SK-N-SH treated with all-trans-retinoic acid at 6 μM for 48 hours (cell line): ENCODE data around the gene NOTCH2.

Experiments
- ARNTL ChIP-seq: fragments of 450-650 bp; formaldehyde crosslinking; IDR thresholded peaks from 2 replicates; pipeline ENCODE4 v1.5.0; 2020; ENCODE audit warnings: low read depth, mild to moderate bottlenecking, moderate library complexity, borderline replicate concordance
- OSR1 ChIP-seq: fragments of 250-450 bp; sonication (Bioruptor Pico); IDR thresholded peaks from 2 replicates; pipeline ENCODE4 v1.8.0; 2022; ENCODE audit warnings: moderate library complexity, mild to moderate bottlenecking, inconsistent platforms
- ZFP30 ChIP-seq: fragments of 450-650 bp; formaldehyde crosslinking; IDR thresholded peaks from 2 replicates; pipeline ENCODE4 v1.5.0; 2022; ENCODE audit warnings: mild to moderate bottlenecking, moderate library complexity

GRCh38 chr1:119896303-119896702 lies 173.2 kb downstream of the NOTCH2 start, which contains the start of gene ADAM30:
- TF ChIP-seq ARNTL (CRISPR knock-in tag) (no peak), ZFP30 (CRISPR knock-in tag) (no peak), OSR1 (CRISPR knock-in tag) (no peak)
